NCI-H82 treated with DMSO at 0.1 percent for 48 hours (cell line): ENCODE results near the gene MAP6.

Experiments
- DNase-seq: peaks from one replicate; lab custom pipeline; 2025; ENCODE audit not compliant: unreplicated experiment; lab: John Stamatoyannopoulos, UW

Gene MAP6

GRCh38 chr11:75667255-75667830, 1.5 kb downstream of the MAP6 start:
- no peak for DNase-seq

- DNase-seq: no peak
These were observed 2.8 kb downstream of the MAP6 start for GRCh38 chr11:75665990-75666389.

GRCh38 chr11:75665126-75665525, 3.7 kb downstream of the MAP6 start:
- DNase-seq: no peak

- no peak for DNase-seq
These were observed 4.4 kb downstream of the MAP6 start for GRCh38 chr11:75664389-75664788.

- peak; percentile 33 for DNase-seq
These were observed 5.0 kb downstream of the MAP6 start for GRCh38 chr11:75663808-75664207.

- DNase-seq: no peak
These were observed 9.0 kb downstream of the MAP6 start for GRCh38 chr11:75659836-75660235.

GRCh38 chr11:75656044-75656727, 12.7 kb downstream of the MAP6 start:
- no peak for DNase-seq

GRCh38 chr11:75655605-75656004, 13.2 kb downstream of the MAP6 start:
- DNase-seq: peak; percentile 55

- DNase-seq: no peak
These were observed 14.5 kb downstream of the MAP6 start for GRCh38 chr11:75654314-75654713.

- no peak for DNase-seq
These were observed 15.3 kb downstream of the MAP6 start for GRCh38 chr11:75653532-75653931.

- DNase-seq: no peak
These were observed 15.9 kb downstream of the MAP6 start for GRCh38 chr11:75652936-75653335.

- DNase-seq: no peak
These were observed 17.6 kb downstream of the MAP6 start for GRCh38 chr11:75651218-75651617.

- no peak for DNase-seq
These were observed 18.6 kb downstream of the MAP6 start for GRCh38 chr11:75650167-75650723.

- DNase-seq: no peak
These were observed 23.9 kb downstream of the MAP6 start for GRCh38 chr11:75644946-75645345.

GRCh38 chr11:75644370-75644769, 24.5 kb downstream of the MAP6 start:
- DNase-seq: no peak

GRCh38 chr11:75642402-75643113, 26.3 kb downstream of the MAP6 start:
- DNase-seq: no peak

- peak; percentile 61 for DNase-seq
These were observed 29.1 kb downstream of the MAP6 start for GRCh38 chr11:75639762-75640181.

GRCh38 chr11:75637998-75638397, 30.8 kb downstream of the MAP6 start:
- no peak for DNase-seq

GRCh38 chr11:75635066-75635862, 33.6 kb downstream of the MAP6 start:
- peak; percentile 69 for DNase-seq

- peak; percentile 88 for DNase-seq
These were observed 35.3 kb downstream of the MAP6 start for GRCh38 chr11:75633409-75634066.

- DNase-seq: no peak
These were observed 35.9 kb downstream of the MAP6 start for GRCh38 chr11:75632962-75633361.
